ENCODE data around the gene APP. TPM values are rescaled to one million over a fixed set of nuclear protein-coding genes. Genes with fewer than 3 reads are reported as not detected.
"Not testable (repeated sequence)": the region's sequence is repeated elsewhere in the genome, so short reads cannot be mapped to it uniquely, and the experiment has no call there.

APP gene
- total RNA-seq, 2 donors from 2014 or later = 460 to 557 TPM

DNA sequence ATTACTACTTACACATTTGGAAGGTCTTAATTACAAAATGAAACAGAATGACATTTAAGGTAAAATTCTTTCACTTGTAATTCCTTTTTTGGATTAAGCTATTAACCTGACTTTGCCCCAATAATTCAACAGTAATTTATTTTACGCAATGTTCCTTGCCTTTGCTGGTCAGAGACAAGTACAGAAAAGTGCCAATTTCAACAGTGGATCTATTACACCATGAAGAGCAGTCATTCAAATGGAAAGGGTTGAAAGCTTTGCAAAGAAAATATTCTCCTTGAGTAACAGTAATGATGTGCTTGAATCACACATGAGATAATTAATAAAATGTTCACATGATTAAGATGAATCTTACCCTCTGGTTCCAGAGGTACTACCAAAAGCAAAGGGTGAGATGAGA, 84.7 kb downstream of the APP start:
- Histone ChIP-seq H3K9me3 (ENCODE audit: control insufficient read depth, low read length) (peaks cover 11% of the 10 kb centered on the region), H3K9ac (ENCODE audit: extremely low read depth, low read length, poor library complexity, severe bottlenecking) (no peak overlapping the region), H3K4me3 (ENCODE audit: low read length) (no peak overlapping the region), H3K27me3 (ENCODE audit: control insufficient read depth, insufficient read depth, low read length, poor library complexity, severe bottlenecking) (no peaks in the 10 kb centered on the region), H3K27ac (ENCODE audit: low read depth, low read length) (no peak overlapping the region), H3K36me3 (ENCODE audit: control insufficient read depth, insufficient read depth, low read length) (peaks cover 60% of the 10 kb centered on the region), H3K4me1 (ENCODE audit: control insufficient read depth, insufficient read depth, low read length) (peaks cover 2% of the 10 kb centered on the region)
- WGBS, 2 experiments (ENCODE audit: insufficient coverage in 1 of 2, insufficient read length in 1 of 2) = 100% methylated on average over 1 of the region's 1 CpG; no CpG with 5 or more reads in 1 of the 2 experiments
- DNase-seq = no peak
- Mint-ChIP-seq H3K4me1 (peaks cover 36% of the 10 kb centered on the region), H3K4me3 (no peak overlapping the region), H3K27ac (peak overlapping the region; percentile 3), H3K9me3 (no peaks in the 10 kb centered on the region), H3K27me3 (ENCODE audit: insufficient read depth) (no peaks in the 10 kb centered on the region), H3K36me3 (ENCODE audit: low read depth) (peaks cover 56% of the 10 kb centered on the region)
- TF ChIP-seq CTCF (conservative IDR thresholded peaks at IDR 0.05) = no peak

DNA sequence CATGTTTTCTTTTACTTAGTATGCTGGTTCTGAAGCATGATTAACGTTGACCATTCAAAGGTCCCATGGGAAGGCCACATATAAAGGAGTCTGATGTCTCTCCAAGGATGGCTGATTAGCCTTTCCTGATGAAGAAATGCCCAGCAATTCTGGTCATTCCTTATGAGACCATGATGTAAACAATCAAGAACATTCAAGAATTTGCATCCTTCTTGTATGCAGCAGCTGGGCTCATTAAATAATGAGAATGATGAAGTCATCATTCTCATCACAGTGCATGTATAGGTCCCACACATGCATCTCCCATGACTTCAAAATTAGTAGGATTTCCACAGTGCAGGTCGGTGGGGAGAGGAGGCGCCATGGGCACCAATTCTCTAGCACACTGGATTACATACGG, 85.4 kb downstream of the APP start:
- Histone ChIP-seq H3K27ac (ENCODE audit: low read depth, low read length) (no peak overlapping the region), H3K4me1 (ENCODE audit: control insufficient read depth, insufficient read depth, low read length) (peaks cover 2% of the 10 kb centered on the region), H3K4me3 (ENCODE audit: low read length) (no peak overlapping the region), H3K9ac (ENCODE audit: extremely low read depth, low read length, poor library complexity, severe bottlenecking) (no peak overlapping the region), H3K27me3 (ENCODE audit: control insufficient read depth, insufficient read depth, low read length, poor library complexity, severe bottlenecking) (no peaks in the 10 kb centered on the region), H3K36me3 (ENCODE audit: control insufficient read depth, insufficient read depth, low read length) (peaks cover 53% of the 10 kb centered on the region), H3K9me3 (ENCODE audit: control insufficient read depth, low read length) (peaks cover 11% of the 10 kb centered on the region)
- no peak for TF ChIP-seq CTCF (conservative IDR thresholded peaks at IDR 0.05)
- no peak overlapping the region for H3K27ac Mint-ChIP-seq
- WGBS, 2 experiments (ENCODE audit: insufficient coverage in 1 of 2, insufficient read length in 1 of 2) = 92 to 97% methylated on average over 2 to 4 of the region's 4 CpGs
- DNase-seq = no peak
- H3K27me3 Mint-ChIP-seq (ENCODE audit: insufficient read depth) = no peaks in the 10 kb centered on the region
- H3K4me3 Mint-ChIP-seq = no peak overlapping the region
- H3K9me3 Mint-ChIP-seq = no peaks in the 10 kb centered on the region
- peaks cover 59% of the 10 kb centered on the region for H3K36me3 Mint-ChIP-seq (ENCODE audit: low read depth)
- H3K4me1 Mint-ChIP-seq = peaks cover 36% of the 10 kb centered on the region

DNA sequence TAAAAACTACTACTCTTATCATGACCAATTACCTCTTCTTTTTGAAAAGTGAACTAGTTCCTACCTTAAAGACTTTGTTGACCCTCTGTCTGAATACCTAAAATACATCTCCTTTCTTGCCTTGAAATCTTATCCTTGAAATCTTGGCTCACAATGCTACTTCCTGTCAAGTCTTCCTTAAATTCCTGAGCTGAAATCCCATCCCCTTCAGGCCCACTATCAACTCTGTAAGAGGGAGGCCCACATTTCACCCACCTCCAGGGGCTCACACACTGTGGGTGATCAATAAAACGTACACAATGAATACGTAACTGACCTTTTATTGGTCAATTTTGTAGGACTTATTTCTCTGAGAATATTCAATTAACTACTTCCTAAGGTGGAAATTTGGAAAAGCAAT, 88.0 kb downstream of the APP start:
- peak overlapping the region; percentile 88 for H3K27ac Mint-ChIP-seq
- 34% methylated on average over 2 of the region's 2 CpGs; no CpG with 5 or more reads in 1 of the 2 experiments for WGBS, 2 experiments (ENCODE audit: insufficient coverage in 1 of 2, insufficient read length in 1 of 2)
- H3K4me3 Mint-ChIP-seq = peak overlapping the region; percentile 2

GRCh38 chr21:26081175-26081760, 89.3 kb downstream of the APP start:
- Histone ChIP-seq H3K27ac (ENCODE audit: low read depth, low read length) (peak overlapping the region; percentile 34), H3K36me3 (ENCODE audit: control insufficient read depth, insufficient read depth, low read length) (peaks cover 28% of the 10 kb centered on the region), H3K4me3 (ENCODE audit: low read length) (peak overlapping the region; percentile 36), H3K9me3 (ENCODE audit: control insufficient read depth, low read length) (peaks cover 11% of the 10 kb centered on the region)
- peak; percentile 84 for DNase-seq
- peak overlapping the region; percentile 94 for H3K27ac Mint-ChIP-seq
- H3K4me3 Mint-ChIP-seq = peak overlapping the region; percentile 26
- peaks cover 29% of the 10 kb centered on the region for H3K4me1 Mint-ChIP-seq
- H3K4me1 ChIP-seq (ENCODE audit: control insufficient read depth, insufficient read depth, low read length); H3K9me3 Mint-ChIP-seq; H3K27me3 Mint-ChIP-seq (ENCODE audit: insufficient read depth); H3K27me3 ChIP-seq (ENCODE audit: control insufficient read depth, insufficient read depth, low read length, poor library complexity, severe bottlenecking); H3K9ac ChIP-seq (ENCODE audit: extremely low read depth, low read length, poor library complexity, severe bottlenecking): not testable (repeated sequence)
- 18 to 67% methylated on average over 4 to 7 of the region's 7 CpGs for WGBS, 2 experiments (ENCODE audit: insufficient coverage in 1 of 2, insufficient read length in 1 of 2)
- H3K36me3 Mint-ChIP-seq (ENCODE audit: low read depth) = peaks cover 49% of the 10 kb centered on the region

More for the DNA sequence above, 88.0 kb downstream of the APP start:
- Mint-ChIP-seq H3K27me3 (ENCODE audit: insufficient read depth) (no peaks in the 10 kb centered on the region), H3K36me3 (ENCODE audit: low read depth) (peaks cover 51% of the 10 kb centered on the region), H3K4me1 (peaks cover 31% of the 10 kb centered on the region), H3K9me3 (no peaks in the 10 kb centered on the region)
- Histone ChIP-seq H3K9ac (ENCODE audit: extremely low read depth, low read length, poor library complexity, severe bottlenecking) (no peak overlapping the region), H3K4me1 (ENCODE audit: control insufficient read depth, insufficient read depth, low read length) (peaks cover 2% of the 10 kb centered on the region), H3K36me3 (ENCODE audit: control insufficient read depth, insufficient read depth, low read length) (peaks cover 34% of the 10 kb centered on the region), H3K4me3 (ENCODE audit: low read length) (no peak overlapping the region), H3K27me3 (ENCODE audit: control insufficient read depth, insufficient read depth, low read length, poor library complexity, severe bottlenecking) (no peaks in the 10 kb centered on the region), H3K9me3 (ENCODE audit: control insufficient read depth, low read length) (peaks cover 11% of the 10 kb centered on the region), H3K27ac (ENCODE audit: low read depth, low read length) (no peak overlapping the region)
- no peak for TF ChIP-seq CTCF (conservative IDR thresholded peaks at IDR 0.05)
- peak; percentile 67 for DNase-seq

Measured in endodermal cell (in vitro differentiated cells).